MM.1S (cell line): ENCODE results near the gene RPS6KA2.

ENCODE experiments used
- DNase-seq: peaks from one replicate; pipeline ENCODE4 v3.0.0-alpha.2; 2015
- H2AFZ ChIP-seq: fragments of 300-600 bp; sonication (generic); 2 replicates; pipeline ENCODE4 v1.6.0; 2016; ENCODE audit warnings: antibody characterized with exemption, low read length
- H3F3A ChIP-seq: fragments of 300-600 bp; sonication (generic); 2 replicates; pipeline ENCODE4 v1.6.1; 2016; ENCODE audit warnings: mild to moderate bottlenecking, antibody characterized with exemption, low read length, moderate library complexity, mixed read lengths; ENCODE audit not compliant: insufficient read depth
- H3K27ac ChIP-seq: fragments of 300-600 bp; sonication (generic); 2 replicates; pipeline ENCODE4 v1.5.1; 2016; ENCODE audit warnings: mild to moderate bottlenecking, low read length
- H3K27me3 ChIP-seq: fragments of 300-600 bp; sonication (generic); replicated peaks from 2 replicates; pipeline ENCODE4 v1.6.0; 2016; ENCODE audit warnings: low read length; ENCODE audit not compliant: insufficient read depth
- H3K36me3 ChIP-seq: fragments of 300-600 bp; sonication (generic); replicated peaks from 2 replicates; pipeline ENCODE4 v1.6.1; 2016; ENCODE audit warnings: mild to moderate bottlenecking, low read length, mixed read lengths; ENCODE audit not compliant: insufficient read depth
- H3K4me1 ChIP-seq: fragments of 300-600 bp; sonication (generic); 2 replicates; pipeline ENCODE4 v1.6.1; 2016; ENCODE audit warnings: low read length, mixed read lengths
- H3K4me2 ChIP-seq: fragments of 300-600 bp; sonication (generic); 2 replicates; pipeline ENCODE4 v1.6.0; 2016; ENCODE audit warnings: low read depth, low read length
- H3K4me3 ChIP-seq: fragments of 300-600 bp; sonication (generic); 2 replicates; pipeline ENCODE4 v1.5.1; 2016; ENCODE audit warnings: low read length, mixed read lengths
- H3K79me2 ChIP-seq: fragments of 300-600 bp; sonication (generic); 2 replicates; pipeline ENCODE4 v1.6.1; 2016; ENCODE audit warnings: mixed run types, low read length, mixed read lengths
- H3K9ac ChIP-seq: fragments of 300-600 bp; sonication (generic); 2 replicates; pipeline ENCODE4 v1.6.1; 2016; ENCODE audit warnings: low read length, mixed read lengths
- H3K9me2 ChIP-seq: fragments of 300-600 bp; sonication (generic); replicated peaks from 2 replicates; pipeline ENCODE4 v1.6.1; 2016; ENCODE audit warnings: mild to moderate bottlenecking, low read length, mixed read lengths; ENCODE audit not compliant: insufficient read depth
- H3K9me3 ChIP-seq: fragments of 300-600 bp; sonication (generic); replicated peaks from 2 replicates; pipeline ENCODE4 v1.6.1; 2016; ENCODE audit warnings: mild to moderate bottlenecking, low read length, mixed read lengths; ENCODE audit not compliant: insufficient read depth
- H4K20me1 ChIP-seq: fragments of 300-600 bp; sonication (generic); 2 replicates; pipeline ENCODE4 v1.6.1; 2016; ENCODE audit warnings: mild to moderate bottlenecking, low read length, moderate library complexity, mixed read lengths; ENCODE audit not compliant: insufficient read depth
- EZH2 ChIP-seq: fragments of 300-600 bp; sonication (generic); optimal IDR thresholded peaks from 2 replicates; pipeline ENCODE3; 2017; ENCODE audit warnings: low read depth, mild to moderate bottlenecking, antibody characterized with exemption, low read length, mixed read lengths
- EZH2phosphoT487 ChIP-seq: fragments of 300-600 bp; sonication (generic); IDR thresholded peaks from 2 replicates; pipeline ENCODE4 v1.6.1; 2018; ENCODE audit warnings: antibody characterized with exemption, low read length
- TF ChIP-seq, protein P1 (sequence below): fragments of 300-600 bp; sonication (generic); IDR thresholded peaks from 2 replicates; pipeline ENCODE4 v1.5.1; 2016; ENCODE audit warnings: antibody characterized with exemption, low read length, mixed read lengths

The RPS6KA2 gene

DNA sequence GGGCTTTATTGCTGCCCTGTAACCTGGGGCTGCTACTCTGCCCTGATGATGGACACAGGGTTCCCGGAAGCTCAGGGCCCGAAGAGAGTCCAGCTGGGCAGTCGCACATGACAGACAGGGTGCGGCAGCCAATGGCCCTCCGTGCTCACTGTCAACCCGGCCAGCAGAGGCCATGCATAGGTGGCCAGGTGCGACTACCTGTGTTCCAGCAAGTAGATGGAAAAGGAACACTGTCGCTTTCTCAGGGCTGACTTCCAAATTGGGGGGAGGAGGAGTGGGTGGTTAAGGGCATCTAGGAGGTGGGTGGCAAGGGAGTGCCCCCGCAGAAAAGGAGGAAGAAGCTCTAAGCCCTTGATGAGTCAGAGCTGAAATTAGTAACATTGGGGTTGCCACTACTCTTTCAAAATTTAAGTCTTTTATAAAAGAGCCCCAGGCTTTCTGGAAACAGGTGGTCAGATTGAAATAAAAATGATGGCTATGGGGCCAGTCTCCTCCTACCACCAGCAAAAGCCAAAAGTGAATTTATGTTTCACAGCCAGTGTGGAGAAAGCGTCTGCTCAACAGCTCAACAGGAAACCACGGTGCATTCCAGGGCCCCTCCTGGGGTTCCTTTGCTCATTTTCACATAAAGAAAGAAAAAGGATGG is 38.2 kb downstream of the RPS6KA2 start:
- no peaks in the 10 kb centered on the region for H3K27me3 ChIP-seq
- no peaks in the 10 kb centered on the region for H3K36me3 ChIP-seq
- no peak overlapping the region for H3K27ac ChIP-seq
- no peak overlapping the region for H3K4me3 ChIP-seq
- H3F3A ChIP-seq, result no peaks in the 10 kb centered on the region
- H3K4me1 ChIP-seq, result peaks cover 3% of the 10 kb centered on the region; the same call in 1 of the 2 replicates
- no peaks in the 10 kb centered on the region for H4K20me1 ChIP-seq
- no peak for DNase-seq
- no peak overlapping the region for H3K9ac ChIP-seq
- no peak overlapping the region for H3K4me2 ChIP-seq
- H2AFZ ChIP-seq, result no peak overlapping the region
- H3K9me2 ChIP-seq, result no peaks in the 10 kb centered on the region
- H3K9me3 ChIP-seq, result no peaks in the 10 kb centered on the region
- H3K79me2 ChIP-seq, result no peaks in the 10 kb centered on the region
- TF ChIP-seq EZH2 (no peak), EZH2phosphoT487 (no peak)
- TF ChIP-seq, protein P1, sequence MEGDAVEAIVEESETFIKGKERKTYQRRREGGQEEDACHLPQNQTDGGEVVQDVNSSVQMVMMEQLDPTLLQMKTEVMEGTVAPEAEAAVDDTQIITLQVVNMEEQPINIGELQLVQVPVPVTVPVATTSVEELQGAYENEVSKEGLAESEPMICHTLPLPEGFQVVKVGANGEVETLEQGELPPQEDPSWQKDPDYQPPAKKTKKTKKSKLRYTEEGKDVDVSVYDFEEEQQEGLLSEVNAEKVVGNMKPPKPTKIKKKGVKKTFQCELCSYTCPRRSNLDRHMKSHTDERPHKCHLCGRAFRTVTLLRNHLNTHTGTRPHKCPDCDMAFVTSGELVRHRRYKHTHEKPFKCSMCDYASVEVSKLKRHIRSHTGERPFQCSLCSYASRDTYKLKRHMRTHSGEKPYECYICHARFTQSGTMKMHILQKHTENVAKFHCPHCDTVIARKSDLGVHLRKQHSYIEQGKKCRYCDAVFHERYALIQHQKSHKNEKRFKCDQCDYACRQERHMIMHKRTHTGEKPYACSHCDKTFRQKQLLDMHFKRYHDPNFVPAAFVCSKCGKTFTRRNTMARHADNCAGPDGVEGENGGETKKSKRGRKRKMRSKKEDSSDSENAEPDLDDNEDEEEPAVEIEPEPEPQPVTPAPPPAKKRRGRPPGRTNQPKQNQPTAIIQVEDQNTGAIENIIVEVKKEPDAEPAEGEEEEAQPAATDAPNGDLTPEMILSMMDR, result no peak

- Histone ChIP-seq H3K9me2 (no peaks in the 10 kb centered on the region), H4K20me1 (no peaks in the 10 kb centered on the region), H3K79me2 (no peaks in the 10 kb centered on the region), H2AFZ (no peak overlapping the region), H3K27me3 (no peaks in the 10 kb centered on the region), H3K9me3 (no peaks in the 10 kb centered on the region), H3K9ac (no peak overlapping the region), H3K4me2 (no peak overlapping the region), H3F3A (no peaks in the 10 kb centered on the region), H3K4me1 (peaks cover 3% of the 10 kb centered on the region; the same call in 1 of the 2 replicates), H3K4me3 (no peak overlapping the region), H3K27ac (no peak overlapping the region), H3K36me3 (no peaks in the 10 kb centered on the region)
- TF ChIP-seq EZH2 (no peak), EZH2phosphoT487 (no peak)
- TF ChIP-seq, protein P1, result no peak
- no peak for DNase-seq
Observed at GRCh38 chr6:166587631-166588413, 39.2 kb downstream of the RPS6KA2 start.

- no peak for DNase-seq
- no peak within 1 kb of the TSS for H3K27ac ChIP-seq
- no peaks in the 10 kb centered on the region for H3K36me3 ChIP-seq
- no peak within 1 kb of the TSS for H3K4me2 ChIP-seq
- no peaks in the 10 kb centered on the region for H3K27me3 ChIP-seq
- no peak within 1 kb of the TSS for H3K4me3 ChIP-seq
- H4K20me1 ChIP-seq, result no peaks in the 10 kb centered on the region
- H3K9me2 ChIP-seq, result no peaks in the 10 kb centered on the region
- peaks cover 3% of the 10 kb centered on the region; the same call in 1 of the 2 replicates for H3K4me1 ChIP-seq
- H3K79me2 ChIP-seq, result no peaks in the 10 kb centered on the region
- no peak within 1 kb of the TSS for H3K9ac ChIP-seq
- TF ChIP-seq EZH2phosphoT487 (no peak), EZH2 (no peak)
- TF ChIP-seq, protein P1, result no peak
- H2AFZ ChIP-seq, result no peak within 1 kb of the TSS
- H3K9me3 ChIP-seq, result no peaks in the 10 kb centered on the region
- H3F3A ChIP-seq, result no peaks in the 10 kb centered on the region
Observed at GRCh38 chr6:166586424-166587156, 40.5 kb downstream of the RPS6KA2 start, which contains the start of gene RAMACL. Gene RAMACL, minus strand, starts transcription at chr6:166586678. Its CDS starts 201 bp downstream, at chr6:166586477.
